Natural killer cell (primary cell): Measurements from ENCODE around the gene LIME1. TPM values are rescaled to one million over a fixed set of nuclear protein-coding genes. Genes with fewer than 3 reads are reported as not detected.
A peak's percentile ranks its signal among the peaks of the same experiment; 100 is the strongest.

ENCODE experiments used
- ATAC-seq, 3 donors: fragments of 150-1000 bp in 2 of 3; fragments of 200-7000 bp in 1 of 3; cut with Tn5 transposase; 1 replicate in 1 of 3; 2 replicates in 2 of 3; pipeline ENCODE4 v1.10.0; 2021; ENCODE audit warnings: mild to moderate bottlenecking in 2 of 3, moderate library complexity in 2 of 3
- DNase-seq, 2 donors: peaks; one replicate each; pipeline versions ENCODE4 v3.0.0 to v3.0.0-alpha.2; 2013 to 2021; ENCODE audit warnings: mixed read lengths in 1 of 2
- H3K27ac ChIP-seq: one replicate; pipeline ENCODE4 v1.5.1; 2013; ENCODE audit warnings: mild to moderate bottlenecking, low read length
- H3K27me3 ChIP-seq: one replicate; pipeline ENCODE4 v1.6.1; 2013; ENCODE audit warnings: low read length; ENCODE audit not compliant: control insufficient read depth, insufficient read depth
- H3K36me3 ChIP-seq: one replicate; pipeline ENCODE4 v1.6.1; 2013; ENCODE audit warnings: low read length; ENCODE audit not compliant: control insufficient read depth, insufficient read depth
- H3K4me1 ChIP-seq: one replicate; pipeline ENCODE4 v1.6.1; 2013; ENCODE audit warnings: low read length; ENCODE audit not compliant: control insufficient read depth, insufficient read depth
- H3K4me3 ChIP-seq: one replicate; pipeline ENCODE4 v1.5.1; 2013; ENCODE audit warnings: low read length
- H3K9me3 ChIP-seq: one replicate; pipeline ENCODE4 v1.6.1; 2013; ENCODE audit warnings: low read length; ENCODE audit not compliant: control insufficient read depth, insufficient read depth
- H3K27ac Mint-ChIP-seq, 2 donors: one replicate each; pipeline ENCODE4 v1.8.0; 2022; ENCODE audit warnings: mild to moderate bottlenecking in 2 of 2, mixed read lengths in 2 of 2, moderate library complexity in 1 of 2
- H3K27me3 Mint-ChIP-seq, 2 donors: one replicate each; pipeline ENCODE4 v1.8.0; 2022; ENCODE audit warnings: low read depth in 2 of 2, mixed read lengths in 2 of 2
- H3K36me3 Mint-ChIP-seq: one replicate; pipeline ENCODE4 v1.8.0; 2022; ENCODE audit warnings: mixed read lengths
- H3K4me1 Mint-ChIP-seq, 2 donors: one replicate each; pipeline ENCODE4 v1.8.0; 2022; ENCODE audit warnings: mixed read lengths in 2 of 2
- H3K4me3 Mint-ChIP-seq: one replicate; pipeline ENCODE4 v1.8.0; 2022; ENCODE audit warnings: mild to moderate bottlenecking, moderate library complexity, mixed read lengths
- H3K9me3 Mint-ChIP-seq, 2 donors: one replicate each; pipeline ENCODE4 v1.8.0; 2022; ENCODE audit warnings: mixed read lengths in 2 of 2
- WGBS: methylation state at CpG from one replicate; pipeline ENCODE4 v1.1.7; 2013; ENCODE audit warnings: missing lambda C conversion rate; ENCODE audit not compliant: insufficient coverage; 5-methylcytosine and 5-hydroxymethylcytosine counted together
- intact Hi-C: fragments of 100-400 bp; cut with micrococcal nuclease; formaldehyde crosslinking; loops from one replicate; pipeline ENCODE4 v1.14.2; 2022
- total RNA-seq, 4 donors: library from RNA; stranded (reverse); fragments of 120-200 nt in 1 of 4; gene quantifications; one replicate each; pipeline versions ENCODE4 v1.2.3 to v1.2.4, GENCODE V29; 2013 to 2022
- TF ChIP-seq, protein P1 (sequence below): fragments of 200-600 bp; IDR thresholded peaks from one replicate; pipeline ENCODE4 v1.8.0; 2022; ENCODE audit warnings: antibody characterized with exemption

LIME1 gene
- total RNA-seq, 3 donors from 2014 or later (not counting 1 experiment from before 2014, with no cell fraction given), result 86.5 to 94.4 (median 91.7) TPM

DNA sequence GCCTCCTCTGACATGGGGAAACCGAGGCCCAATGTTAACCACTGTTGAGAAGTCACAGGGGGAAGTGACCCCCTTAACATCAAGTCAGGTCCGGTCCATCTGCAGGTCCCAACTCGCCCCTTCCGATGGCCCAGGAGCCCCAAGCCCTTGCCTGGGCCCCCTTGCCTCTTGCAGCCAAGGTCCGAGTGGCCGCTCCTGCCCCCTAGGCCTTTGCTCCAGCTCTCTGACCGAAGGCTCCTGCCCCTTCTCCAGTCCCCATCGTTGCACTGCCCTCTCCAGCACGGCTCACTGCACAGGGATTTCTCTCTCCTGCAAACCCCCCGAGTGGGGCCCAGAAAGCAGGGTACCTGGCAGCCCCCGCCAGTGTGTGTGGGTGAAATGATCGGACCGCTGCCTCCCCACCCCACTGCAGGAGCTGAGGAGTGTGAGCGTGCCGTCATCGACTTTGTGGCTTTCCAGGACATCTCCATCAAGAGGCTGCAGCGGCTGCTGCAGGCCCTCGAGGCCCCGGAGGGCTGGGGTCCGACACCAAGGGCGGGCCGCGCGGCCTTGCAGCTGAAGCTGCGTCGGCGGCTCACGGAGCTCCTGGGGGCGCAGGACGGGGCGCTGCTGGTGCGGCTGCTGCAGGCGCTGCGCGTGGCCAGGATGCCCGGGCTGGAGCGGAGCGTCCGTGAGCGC lies 38.5 kb upstream of the LIME1 start:
- no peak for ATAC-seq
- Histone ChIP-seq H3K4me1 (peaks cover 47% of the 10 kb centered on the region), H3K9me3 (no peaks in the 10 kb centered on the region), H3K27ac (no peak overlapping the region), H3K36me3 (peaks cover 5% of the 10 kb centered on the region), H3K4me3 (no peak overlapping the region), H3K27me3 (no peaks in the 10 kb centered on the region)
- Mint-ChIP-seq H3K9me3 (no peaks in the 10 kb centered on the region), H3K27ac (no peak overlapping the region), H3K36me3 (no peaks in the 10 kb centered on the region), H3K4me3 (peak overlapping the region; percentile 6), H3K27me3 (no peaks in the 10 kb centered on the region), H3K4me1 (peaks cover 0 to 33% of the 10 kb centered on the region in 2 donors)
- intact Hi-C loops, result no loop called here
- WGBS, result 95% methylated on average over 37 of the region's 40 CpGs
- DNase-seq, result no peak
- TF ChIP-seq, protein P1, sequence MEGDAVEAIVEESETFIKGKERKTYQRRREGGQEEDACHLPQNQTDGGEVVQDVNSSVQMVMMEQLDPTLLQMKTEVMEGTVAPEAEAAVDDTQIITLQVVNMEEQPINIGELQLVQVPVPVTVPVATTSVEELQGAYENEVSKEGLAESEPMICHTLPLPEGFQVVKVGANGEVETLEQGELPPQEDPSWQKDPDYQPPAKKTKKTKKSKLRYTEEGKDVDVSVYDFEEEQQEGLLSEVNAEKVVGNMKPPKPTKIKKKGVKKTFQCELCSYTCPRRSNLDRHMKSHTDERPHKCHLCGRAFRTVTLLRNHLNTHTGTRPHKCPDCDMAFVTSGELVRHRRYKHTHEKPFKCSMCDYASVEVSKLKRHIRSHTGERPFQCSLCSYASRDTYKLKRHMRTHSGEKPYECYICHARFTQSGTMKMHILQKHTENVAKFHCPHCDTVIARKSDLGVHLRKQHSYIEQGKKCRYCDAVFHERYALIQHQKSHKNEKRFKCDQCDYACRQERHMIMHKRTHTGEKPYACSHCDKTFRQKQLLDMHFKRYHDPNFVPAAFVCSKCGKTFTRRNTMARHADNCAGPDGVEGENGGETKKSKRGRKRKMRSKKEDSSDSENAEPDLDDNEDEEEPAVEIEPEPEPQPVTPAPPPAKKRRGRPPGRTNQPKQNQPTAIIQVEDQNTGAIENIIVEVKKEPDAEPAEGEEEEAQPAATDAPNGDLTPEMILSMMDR, result no peak

GRCh38 chr20:63698739-63699465 lies 37.6 kb upstream of the LIME1 start:
- intact Hi-C loops, result no loop called here
- H3K36me3 ChIP-seq, result peaks cover 8% of the 10 kb centered on the region
- no peak overlapping the region for H3K27ac ChIP-seq
- H3K27ac Mint-ChIP-seq, result no peak overlapping the region
- TF ChIP-seq, protein P1, result no peak
- no peaks in the 10 kb centered on the region for H3K9me3 ChIP-seq
- no peak overlapping the region for H3K4me3 Mint-ChIP-seq
- peaks cover 44% of the 10 kb centered on the region for H3K4me1 ChIP-seq
- no peaks in the 10 kb centered on the region for H3K9me3 Mint-ChIP-seq
- no peaks in the 10 kb centered on the region for H3K27me3 Mint-ChIP-seq
- no peaks in the 10 kb centered on the region for H3K27me3 ChIP-seq
- ATAC-seq (no peak), DNase-seq (no peak)
- H3K36me3 Mint-ChIP-seq, result no peaks in the 10 kb centered on the region
- H3K4me1 Mint-ChIP-seq, result peaks cover 0 to 29% of the 10 kb centered on the region in 2 donors
- WGBS, result 77% methylated on average over 19 of the region's 19 CpGs
- H3K4me3 ChIP-seq, result no peak overlapping the region

DNA sequence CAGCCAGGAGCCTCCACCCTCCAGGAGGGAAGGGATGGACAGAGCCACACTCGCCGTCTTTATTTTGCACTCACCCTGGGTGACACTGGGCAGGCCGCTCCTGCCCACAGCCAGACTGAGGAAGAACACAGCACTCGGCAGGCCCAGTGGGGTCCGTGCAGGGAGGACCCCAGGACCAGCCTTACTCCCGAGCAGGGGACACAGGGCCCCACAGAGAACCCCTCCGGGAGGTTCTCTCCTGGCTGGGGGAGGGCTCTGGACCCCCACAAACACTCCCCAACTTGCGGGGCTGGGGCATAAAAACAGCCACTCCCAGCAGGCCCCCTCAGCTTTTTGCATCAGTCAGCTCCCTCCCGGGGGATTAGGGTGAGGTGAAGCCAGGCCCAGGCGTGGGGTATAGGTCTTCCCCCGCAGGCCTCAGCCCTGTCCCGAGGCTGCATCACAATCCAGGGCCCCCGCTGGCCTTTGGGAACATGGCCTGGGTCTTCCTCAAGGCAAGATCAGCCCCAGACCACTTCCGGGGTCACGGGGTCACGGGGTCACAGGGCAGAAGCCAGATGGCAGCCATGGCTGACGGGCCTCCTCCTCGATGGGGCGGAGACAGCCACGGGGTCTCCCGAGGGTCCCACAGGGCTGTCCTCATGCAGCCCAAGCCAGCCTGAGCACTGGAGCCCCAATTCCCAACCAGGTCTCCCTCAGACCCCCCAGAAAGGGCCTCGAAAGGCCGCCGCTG lies 36.8 kb upstream of the LIME1 start:
- peaks cover 37% of the 10 kb centered on the region for H3K4me1 ChIP-seq
- Mint-ChIP-seq H3K4me3 (no peak overlapping the region), H3K9me3 (no peaks in the 10 kb centered on the region), H3K27me3 (no peaks in the 10 kb centered on the region), H3K4me1 (peaks cover 0 to 24% of the 10 kb centered on the region in 2 donors), H3K27ac (no peak overlapping the region), H3K36me3 (no peaks in the 10 kb centered on the region)
- peaks cover 11% of the 10 kb centered on the region for H3K36me3 ChIP-seq
- ATAC-seq (no peak), DNase-seq (no peak)
- no peaks in the 10 kb centered on the region for H3K27me3 ChIP-seq
- H3K9me3 ChIP-seq, result no peaks in the 10 kb centered on the region
- H3K27ac ChIP-seq, result no peak overlapping the region
- TF ChIP-seq, protein P1, result no peak
- no peak overlapping the region for H3K4me3 ChIP-seq
- 92% methylated on average over 23 of the region's 24 CpGs for WGBS
- intact Hi-C loops, result no loop called here
